T-helper 2 cell treated with Interferon-gamma antibody and Interleukin-4, amounts not matched to agents 5 μg/mL and 100 μg/mL, for 36 hours (primary cell): ENCODE data around the gene CTNNAL1.

ENCODE experiments used
- DNase-seq: peaks from one replicate; pipeline ENCODE4 v3.0.0; 2021; ENCODE audit warnings: low spot score
- H3K27ac Mint-ChIP-seq: one replicate; pipeline ENCODE4 v1.8.0; 2021; ENCODE audit warnings: mild to moderate bottlenecking, mixed read lengths
- H3K27me3 Mint-ChIP-seq: one replicate; pipeline ENCODE4 v1.8.0; 2021; ENCODE audit warnings: low read depth, mixed read lengths
- H3K36me3 Mint-ChIP-seq: one replicate; pipeline ENCODE4 v1.8.0; 2021; ENCODE audit warnings: low read depth, mixed read lengths
- H3K4me1 Mint-ChIP-seq: one replicate; pipeline ENCODE4 v1.8.0; 2021; ENCODE audit warnings: low read depth, mixed read lengths
- H3K4me3 Mint-ChIP-seq: one replicate; pipeline ENCODE4 v1.8.0; 2022; ENCODE audit warnings: mild to moderate bottlenecking, moderate library complexity, mixed read lengths
- H3K9me3 Mint-ChIP-seq: one replicate; pipeline ENCODE4 v1.8.0; 2021; ENCODE audit warnings: mixed read lengths

CTNNAL1 gene

GRCh38 chr9:108956631-108957026, 56.7 kb downstream of the CTNNAL1 start:
- H3K4me3 Mint-ChIP-seq, result no peak overlapping the region
- H3K9me3 Mint-ChIP-seq, result no peaks in the 10 kb centered on the region
- no peak overlapping the region for H3K27ac Mint-ChIP-seq
- no peak for DNase-seq
- no peaks in the 10 kb centered on the region for H3K27me3 Mint-ChIP-seq
- no peaks in the 10 kb centered on the region for H3K4me1 Mint-ChIP-seq
- no peaks in the 10 kb centered on the region for H3K36me3 Mint-ChIP-seq

GRCh38 chr9:108956022-108956630, 57.2 kb downstream of the CTNNAL1 start:
- no peaks in the 10 kb centered on the region for H3K27me3 Mint-ChIP-seq
- no peaks in the 10 kb centered on the region for H3K4me1 Mint-ChIP-seq
- no peak for DNase-seq
- H3K4me3 Mint-ChIP-seq, result no peak overlapping the region
- H3K9me3 Mint-ChIP-seq, result no peaks in the 10 kb centered on the region
- no peak overlapping the region for H3K27ac Mint-ChIP-seq
- no peaks in the 10 kb centered on the region for H3K36me3 Mint-ChIP-seq

GRCh38 chr9:108953983-108954574, 59.2 kb downstream of the CTNNAL1 start:
- Mint-ChIP-seq H3K36me3 (no peaks in the 10 kb centered on the region), H3K27me3 (no peaks in the 10 kb centered on the region), H3K27ac (no peak overlapping the region), H3K4me3 (no peak overlapping the region), H3K9me3 (no peaks in the 10 kb centered on the region), H3K4me1 (no peaks in the 10 kb centered on the region)
- no peak for DNase-seq

GRCh38 chr9:108951578-108951977, 61.7 kb downstream of the CTNNAL1 start:
- no peak for DNase-seq
- Mint-ChIP-seq H3K27me3 (no peaks in the 10 kb centered on the region), H3K9me3 (no peaks in the 10 kb centered on the region), H3K4me3 (no peak overlapping the region), H3K27ac (no peak overlapping the region), H3K4me1 (no peaks in the 10 kb centered on the region), H3K36me3 (no peaks in the 10 kb centered on the region)

GRCh38 chr9:108950168-108950567, 63.1 kb downstream of the CTNNAL1 start:
- Mint-ChIP-seq H3K4me3 (no peak overlapping the region), H3K36me3 (no peaks in the 10 kb centered on the region), H3K27me3 (no peaks in the 10 kb centered on the region), H3K4me1 (no peaks in the 10 kb centered on the region), H3K9me3 (no peaks in the 10 kb centered on the region), H3K27ac (no peak overlapping the region)
- no peak for DNase-seq

GRCh38 chr9:108939975-108940374, 73.3 kb downstream of the CTNNAL1 start:
- Mint-ChIP-seq H3K4me1 (peaks cover 7% of the 10 kb centered on the region), H3K4me3 (no peak overlapping the region), H3K27me3 (no peaks in the 10 kb centered on the region), H3K9me3 (no peaks in the 10 kb centered on the region), H3K27ac (no peak overlapping the region), H3K36me3 (peaks cover 6% of the 10 kb centered on the region)
- DNase-seq, result no peak

- Mint-ChIP-seq H3K27ac (peak overlapping the region; percentile 22), H3K36me3 (peaks cover 6% of the 10 kb centered on the region), H3K27me3 (no peaks in the 10 kb centered on the region), H3K4me3 (no peak overlapping the region), H3K9me3 (no peaks in the 10 kb centered on the region), H3K4me1 (peaks cover 17% of the 10 kb centered on the region)
- no peak for DNase-seq
These were observed 75.6 kb downstream of the CTNNAL1 start for GRCh38 chr9:108937561-108938305.

GRCh38 chr9:108934323-108934893, 78.9 kb downstream of the CTNNAL1 start, which contains the start of gene ABITRAM:
ABITRAM (plus strand) TSS chr9:108934400; CDS start chr9:108934487, 87 bp downstream.
- Mint-ChIP-seq H3K36me3 (peaks cover 10% of the 10 kb centered on the region), H3K27ac (peak within 1 kb of the TSS; percentile 95)

GRCh38 chr9:108933718-108934322, 79.5 kb downstream of the CTNNAL1 start, which contains the start of gene ELP1:
ELP1 (minus strand) TSS chr9:108934124; CDS start chr9:108931146, 2,978 bp downstream.
- H3K9me3 Mint-ChIP-seq, result no peaks in the 10 kb centered on the region
- no peaks in the 10 kb centered on the region for H3K27me3 Mint-ChIP-seq
- peaks cover 9% of the 10 kb centered on the region for H3K36me3 Mint-ChIP-seq
- peak within 1 kb of the TSS; percentile 95 for H3K27ac Mint-ChIP-seq
- DNase-seq, result peak; percentile 91
- peaks cover 22% of the 10 kb centered on the region for H3K4me1 Mint-ChIP-seq
- peak within 1 kb of the TSS; percentile 97 for H3K4me3 Mint-ChIP-seq

More at GRCh38 chr9:108934323-108934893, 78.9 kb downstream of the CTNNAL1 start, which contains the start of gene ABITRAM:
- Mint-ChIP-seq H3K4me3 (peak within 1 kb of the TSS; percentile 97), H3K27me3 (no peaks in the 10 kb centered on the region), H3K9me3 (no peaks in the 10 kb centered on the region), H3K4me1 (peaks cover 22% of the 10 kb centered on the region)
- DNase-seq, result peak; percentile 78

GRCh38 chr9:108933231-108933717, 80.0 kb downstream of the CTNNAL1 start:
- Mint-ChIP-seq H3K4me1 (peaks cover 22% of the 10 kb centered on the region), H3K27me3 (no peaks in the 10 kb centered on the region), H3K36me3 (peaks cover 13% of the 10 kb centered on the region), H3K27ac (peak overlapping the region; percentile 95), H3K9me3 (no peaks in the 10 kb centered on the region), H3K4me3 (peak overlapping the region; percentile 97)
- DNase-seq, result no peak

GRCh38 chr9:108928386-108928785, 84.9 kb downstream of the CTNNAL1 start:
- Mint-ChIP-seq H3K27me3 (no peaks in the 10 kb centered on the region), H3K4me3 (no peak overlapping the region), H3K36me3 (peaks cover 43% of the 10 kb centered on the region), H3K27ac (no peak overlapping the region), H3K9me3 (no peaks in the 10 kb centered on the region), H3K4me1 (peaks cover 12% of the 10 kb centered on the region)
- no peak for DNase-seq

- peaks cover 2% of the 10 kb centered on the region for H3K4me1 Mint-ChIP-seq
- no peak overlapping the region for H3K4me3 Mint-ChIP-seq
- no peak overlapping the region for H3K27ac Mint-ChIP-seq
- no peak for DNase-seq
- H3K9me3 Mint-ChIP-seq, result no peaks in the 10 kb centered on the region
- H3K27me3 Mint-ChIP-seq, result no peaks in the 10 kb centered on the region
- peaks cover 48% of the 10 kb centered on the region for H3K36me3 Mint-ChIP-seq
These were observed 88.8 kb downstream of the CTNNAL1 start for GRCh38 chr9:108924466-108924865.

GRCh38 chr9:108921200-108921599, 92.1 kb downstream of the CTNNAL1 start:
- DNase-seq, result no peak
- H3K4me3 Mint-ChIP-seq, result no peak overlapping the region
- H3K27me3 Mint-ChIP-seq, result no peaks in the 10 kb centered on the region
- H3K36me3 Mint-ChIP-seq, result peaks cover 40% of the 10 kb centered on the region
- H3K4me1 Mint-ChIP-seq, result no peaks in the 10 kb centered on the region
- no peak overlapping the region for H3K27ac Mint-ChIP-seq
- no peaks in the 10 kb centered on the region for H3K9me3 Mint-ChIP-seq
